ENCODE data around the gene GPALPP1.
"Not testable (repeated sequence)": the region's sequence is repeated elsewhere in the genome, so short reads cannot be mapped to it uniquely, and the experiment has no call there.

The GPALPP1 gene, protein sequence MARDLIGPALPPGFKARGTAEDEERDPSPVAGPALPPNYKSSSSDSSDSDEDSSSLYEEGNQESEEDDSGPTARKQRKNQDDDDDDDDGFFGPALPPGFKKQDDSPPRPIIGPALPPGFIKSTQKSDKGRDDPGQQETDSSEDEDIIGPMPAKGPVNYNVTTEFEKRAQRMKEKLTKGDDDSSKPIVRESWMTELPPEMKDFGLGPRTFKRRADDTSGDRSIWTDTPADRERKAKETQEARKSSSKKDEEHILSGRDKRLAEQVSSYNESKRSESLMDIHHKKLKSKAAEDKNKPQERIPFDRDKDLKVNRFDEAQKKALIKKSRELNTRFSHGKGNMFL

GRCh38 chr13:44989071-44989889, at the start of gene GPALPP1, which contains the start of gene NUFIP1:
Gene GPALPP1 (plus strand): TSS chr13:44989538. CDS start chr13:44989655, 117 bp downstream.
Gene NUFIP1 (minus strand): TSS chr13:44989471. CDS start chr13:44989436, 35 bp downstream.
- DNase-seq: peak; percentile 94

- DNase-seq: not testable (repeated sequence)
These were observed 45.9 kb upstream of the GPALPP1 start for GRCh38 chr13:44943411-44943810.

GRCh38 chr13:44951184-44951583, 38.2 kb upstream of the GPALPP1 start:
- DNase-seq: no peak

GRCh38 chr13:44952671-44953070, 36.7 kb upstream of the GPALPP1 start:
- no peak for DNase-seq

GRCh38 chr13:44954224-44954623, 35.1 kb upstream of the GPALPP1 start:
- no peak for DNase-seq

GRCh38 chr13:44955406-44955805, 33.9 kb upstream of the GPALPP1 start:
- DNase-seq: no peak

DNA sequence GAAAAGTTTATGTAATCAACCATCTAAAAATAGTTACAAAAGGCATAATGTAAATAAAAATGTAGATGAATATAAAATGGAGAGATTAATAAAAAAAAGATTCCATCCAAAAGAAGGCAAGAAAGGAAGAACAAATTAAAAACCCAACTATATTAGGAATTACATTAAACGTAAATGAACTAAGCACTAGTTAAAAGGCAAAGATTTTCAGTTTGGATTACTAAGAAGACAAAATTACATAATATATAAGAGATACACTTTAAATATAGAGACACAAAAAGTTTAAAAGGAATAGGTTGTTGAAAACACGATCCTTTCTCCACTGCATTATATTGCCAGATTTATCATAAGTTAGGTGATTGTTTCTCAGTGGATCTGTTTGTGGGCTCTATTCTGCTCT, 27.3 kb upstream of the GPALPP1 start:
- no peak for DNase-seq

DNA sequence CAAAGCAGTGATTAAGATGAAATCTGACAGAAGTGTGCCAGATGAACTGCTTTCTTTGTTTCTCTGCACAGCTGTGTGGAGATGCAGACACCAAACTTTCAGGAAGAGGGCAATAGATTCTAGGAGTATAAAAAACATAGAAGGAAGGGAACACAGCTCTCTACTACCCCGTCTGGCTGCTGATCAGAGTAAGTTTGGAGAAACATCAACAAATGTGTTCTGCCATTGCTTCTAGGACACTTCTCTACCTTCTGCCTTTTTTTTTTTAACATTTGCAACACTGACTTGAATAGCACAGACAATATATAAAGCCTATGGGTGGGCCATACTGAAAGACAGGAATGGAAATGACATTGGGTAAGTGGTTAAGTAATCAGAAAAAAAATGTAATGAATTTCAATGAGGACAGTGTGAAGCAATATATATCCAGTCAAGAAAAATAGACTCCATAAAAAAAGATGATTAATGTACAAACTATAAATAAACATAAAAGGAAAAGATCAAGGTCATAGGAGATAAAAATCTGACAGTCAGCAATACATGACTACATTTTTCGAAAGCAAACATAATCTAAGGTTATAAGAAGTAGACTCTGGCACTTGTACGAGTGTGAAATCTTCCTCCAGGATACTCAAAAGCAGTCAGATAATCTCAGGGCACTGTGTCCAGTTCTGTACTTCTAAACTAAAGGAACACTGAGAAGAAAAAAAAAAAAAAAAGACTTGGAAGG, 21.5 kb upstream of the GPALPP1 start:
- DNase-seq: no peak

- no peak for DNase-seq
These were observed 20.9 kb upstream of the GPALPP1 start for GRCh38 chr13:44968434-44968815.

- peak; percentile 62 for DNase-seq
These were observed 19.5 kb upstream of the GPALPP1 start for GRCh38 chr13:44969551-44970484.

- DNase-seq: no peak
These were observed 17.4 kb upstream of the GPALPP1 start for GRCh38 chr13:44971656-44972595.

- peak; percentile 58 for DNase-seq
These were observed 16.3 kb upstream of the GPALPP1 start for GRCh38 chr13:44972956-44973581.

DNA sequence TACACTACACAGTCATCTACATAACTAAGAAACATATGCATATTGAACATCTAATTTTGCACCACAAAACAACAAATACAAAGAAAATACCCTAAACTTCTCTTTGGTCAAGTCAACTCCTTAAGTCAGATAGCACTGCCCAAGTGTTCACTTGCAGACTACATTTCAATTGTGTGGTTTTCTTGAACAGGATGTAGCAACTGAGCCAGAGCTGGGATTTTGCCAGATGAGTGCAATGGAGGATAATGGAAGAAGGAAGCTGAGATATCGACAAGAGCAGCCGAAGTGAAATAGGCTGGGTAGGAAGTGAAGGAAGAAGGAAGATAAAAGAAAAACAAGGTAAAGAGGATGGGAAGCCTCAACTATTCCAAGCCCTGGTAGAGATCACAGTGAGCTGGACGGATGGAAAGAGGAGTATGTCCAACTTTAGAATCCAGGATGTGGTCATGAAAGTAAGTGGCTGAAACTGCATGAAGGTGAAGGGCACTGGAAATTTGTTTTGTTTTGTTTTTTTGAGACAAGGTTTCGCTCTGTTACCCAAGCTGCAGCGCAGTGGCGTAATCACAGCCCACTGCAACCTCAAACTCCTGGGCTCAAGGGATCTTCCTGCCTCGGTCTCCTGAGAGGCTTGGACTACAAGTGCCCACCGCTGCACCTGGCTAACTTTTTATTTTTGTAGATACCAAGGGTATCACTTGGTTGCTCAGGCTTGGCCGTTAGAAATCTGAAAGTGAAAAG, 15.1 kb upstream of the GPALPP1 start:
- peak; percentile 84 for DNase-seq

DNA sequence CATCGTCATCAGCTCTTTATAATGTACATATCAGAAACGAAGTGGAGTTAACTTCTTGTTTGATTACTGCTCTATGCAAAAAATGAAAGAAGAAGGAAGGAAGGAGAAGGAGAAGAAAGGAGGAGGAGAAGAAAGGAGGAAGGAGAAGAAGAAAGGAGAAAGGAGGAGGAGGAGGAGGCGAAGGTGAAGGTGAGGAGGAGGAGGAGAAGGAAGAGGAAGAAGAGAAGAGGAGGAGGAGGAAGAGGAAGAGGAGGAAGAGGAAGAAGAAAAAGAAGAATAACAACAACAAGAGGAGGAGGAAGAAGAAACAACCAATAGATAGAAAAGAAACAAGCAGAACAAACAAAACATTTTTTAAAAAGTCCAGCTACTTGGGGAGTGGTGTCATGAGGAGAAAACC, 13.1 kb upstream of the GPALPP1 start:
- DNase-seq: no peak

GRCh38 chr13:44976949-44977583, 12.3 kb upstream of the GPALPP1 start:
- no peak for DNase-seq

DNA sequence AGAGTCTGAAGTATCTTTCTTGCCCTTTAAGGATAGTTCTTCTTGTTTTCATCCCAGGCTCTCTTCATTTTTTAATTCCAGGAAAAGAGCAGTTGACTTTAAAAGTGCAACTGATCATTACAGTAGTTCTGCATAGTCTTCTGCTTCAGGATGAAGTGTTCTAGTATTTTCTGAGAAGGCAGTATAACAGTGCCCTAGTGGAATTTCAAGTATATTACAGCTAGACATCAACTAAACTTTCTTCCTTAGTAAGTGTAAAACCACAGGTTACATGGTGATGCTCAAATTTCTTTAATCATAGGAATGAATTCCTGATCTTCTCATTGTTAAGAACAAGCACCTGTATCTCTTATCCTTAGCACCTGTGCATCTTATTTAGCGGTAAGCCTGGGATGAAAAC, 11.0 kb upstream of the GPALPP1 start:
- no peak for DNase-seq

GRCh38 chr13:44989941-44990340, 603 bp downstream of the GPALPP1 start:
- peak; percentile 51 for DNase-seq

GRCh38 chr13:45003417-45003816, 14.1 kb downstream of the GPALPP1 start:
- no peak for DNase-seq

DNA sequence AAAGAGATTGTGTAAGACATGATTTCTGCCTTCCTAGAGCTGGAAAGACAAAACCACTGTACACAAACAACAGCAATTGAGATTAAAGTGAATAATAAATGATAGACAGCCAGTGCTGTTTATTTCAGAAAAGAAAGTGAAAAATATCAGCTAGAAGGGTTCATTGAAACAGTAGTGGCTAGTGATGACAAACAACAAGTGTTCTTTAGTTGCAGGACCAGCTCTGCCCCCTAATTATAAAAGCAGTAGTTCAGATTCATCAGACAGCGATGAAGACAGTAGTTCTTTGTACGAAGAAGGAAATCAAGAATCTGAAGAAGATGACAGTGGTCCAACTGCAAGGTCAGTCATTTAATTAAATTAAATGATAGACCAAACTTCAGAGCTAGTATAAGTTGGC, 14.8 kb downstream of the GPALPP1 start:
- DNase-seq: no peak

Measured in OCI-M1 (cell line).